GM21786 (cell line): Measurements from ENCODE around the gene NUDT22.
A peak's percentile ranks its signal among the peaks of the same experiment; 100 is the strongest.

Experiments used
- ATAC-seq: cut with Tn5 transposase; IDR thresholded peaks from one replicate; pipeline ENCODE4 v1.9.1; 2021; ENCODE audit not compliant: unreplicated experiment

NUDT22 gene, protein sequence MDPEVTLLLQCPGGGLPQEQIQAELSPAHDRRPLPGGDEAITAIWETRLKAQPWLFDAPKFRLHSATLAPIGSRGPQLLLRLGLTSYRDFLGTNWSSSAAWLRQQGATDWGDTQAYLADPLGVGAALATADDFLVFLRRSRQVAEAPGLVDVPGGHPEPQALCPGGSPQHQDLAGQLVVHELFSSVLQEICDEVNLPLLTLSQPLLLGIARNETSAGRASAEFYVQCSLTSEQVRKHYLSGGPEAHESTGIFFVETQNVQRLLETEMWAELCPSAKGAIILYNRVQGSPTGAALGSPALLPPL

DNA sequence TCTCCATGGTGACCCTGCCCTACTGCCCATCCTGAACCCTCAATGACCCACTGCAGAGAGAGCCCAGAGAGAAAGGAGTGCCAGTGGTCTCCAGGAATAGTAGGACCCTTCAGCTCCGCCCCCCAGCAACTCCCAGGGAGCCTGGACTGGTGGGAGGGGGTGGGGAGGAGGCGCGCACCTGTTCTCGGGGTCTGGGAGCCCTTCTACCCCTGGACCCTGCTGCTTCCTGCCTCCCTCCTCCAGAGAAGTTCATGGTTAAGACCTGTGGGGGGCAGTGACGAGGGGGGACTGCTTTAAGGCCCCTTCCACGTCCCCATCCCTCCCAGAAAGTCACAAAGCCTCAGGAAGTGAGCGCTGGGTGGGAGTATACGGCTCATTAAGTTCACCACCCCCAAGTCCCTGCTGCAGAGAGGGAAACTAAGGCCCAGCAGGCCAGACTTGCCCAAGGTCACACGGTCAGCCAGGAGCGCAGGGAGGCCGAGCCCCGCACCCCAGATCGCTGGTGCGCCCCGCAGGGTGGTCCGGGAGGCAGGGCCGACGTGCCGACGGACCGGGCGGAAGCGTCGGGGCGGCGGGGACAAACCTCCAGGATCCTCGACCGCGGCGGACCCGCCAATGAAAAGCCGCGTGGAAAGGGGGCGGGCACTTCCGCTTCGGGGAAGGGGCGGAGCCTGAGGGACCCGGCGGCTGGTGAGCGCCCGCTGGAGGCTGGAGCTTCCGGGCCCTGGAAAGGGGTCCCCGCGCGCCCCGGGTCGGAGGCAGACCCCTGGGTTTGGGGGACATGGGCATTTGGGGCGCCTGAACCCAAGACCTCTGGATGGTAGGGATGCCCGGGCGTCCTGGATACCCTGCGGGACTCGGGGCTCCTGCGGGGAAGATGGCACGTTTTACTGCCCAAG lies at the start of gene NUDT22, which contains the start of gene TRPT1:
Gene NUDT22, plus strand, starts transcription at position 667 of the 899 bp plus-strand sequence. CDS start 379 bp downstream, outside the sequence.
Gene TRPT1, minus strand, starts transcription at position 579 of the 899 bp plus-strand sequence. Its CDS starts 326 bp downstream, at position 253.
- peak; percentile 41 for ATAC-seq

- ATAC-seq, result no peak
Observed at GRCh38 chr11:64176751-64177150, 49.3 kb upstream of the NUDT22 start.

GRCh38 chr11:64178203-64178602 lies 47.9 kb upstream of the NUDT22 start:
- no peak for ATAC-seq

DNA sequence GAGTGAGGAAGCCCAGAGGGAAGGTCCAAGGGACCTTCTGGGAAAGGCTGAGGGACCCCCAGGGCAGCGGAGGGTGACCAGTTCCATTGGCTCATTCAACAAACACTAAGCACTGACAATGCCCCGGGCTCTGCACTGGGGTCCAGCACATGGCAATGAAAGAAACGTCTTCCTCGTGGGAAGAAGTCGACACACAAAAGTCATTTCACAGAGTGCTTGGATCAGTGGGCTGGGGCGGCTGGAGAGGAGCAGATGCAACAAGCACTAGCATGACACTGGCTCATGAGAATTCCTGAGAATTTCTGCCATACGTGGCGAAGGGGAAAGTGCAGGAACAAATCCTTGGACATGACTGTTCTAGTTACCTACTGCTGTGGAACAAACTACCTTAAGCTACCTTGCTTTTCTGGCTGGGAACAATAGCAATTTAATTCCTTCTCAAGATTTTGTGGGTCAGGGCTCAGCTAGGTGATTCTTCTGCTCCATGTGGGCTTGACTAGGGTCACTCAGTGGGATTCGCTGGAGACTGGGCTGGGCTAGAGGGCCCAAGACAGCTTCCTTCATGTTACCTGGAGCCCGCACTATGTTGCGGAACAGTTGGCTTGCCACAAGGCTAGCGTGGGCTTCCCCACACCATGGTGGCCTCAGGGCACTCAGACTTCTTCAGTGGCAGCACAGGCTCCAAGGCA lies 47.0 kb upstream of the NUDT22 start:
- ATAC-seq, result no peak

DNA sequence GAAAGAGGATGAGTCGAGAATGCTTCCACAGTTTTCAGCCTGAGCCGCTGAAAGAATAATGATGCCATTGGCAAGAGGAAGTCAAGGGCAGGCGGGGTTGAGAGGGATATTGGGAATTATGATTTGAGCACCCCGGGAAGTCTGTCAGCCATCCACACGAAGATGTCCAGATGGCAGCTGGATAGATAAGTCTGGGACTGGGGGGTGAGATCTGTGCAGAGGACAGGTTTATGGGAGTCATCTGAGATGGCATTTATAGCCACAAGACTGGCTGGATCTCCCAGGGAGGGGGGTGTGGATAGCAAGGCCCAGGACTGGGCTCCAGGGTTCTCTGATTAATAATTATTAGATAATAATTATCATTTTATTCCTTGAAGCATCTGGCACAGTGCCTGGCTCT lies 45.2 kb upstream of the NUDT22 start:
- ATAC-seq, result no peak

- ATAC-seq, result no peak
Observed at GRCh38 chr11:64181506-64182411, 44.3 kb upstream of the NUDT22 start.

GRCh38 chr11:64183890-64184289 lies 42.2 kb upstream of the NUDT22 start:
- ATAC-seq, result no peak

DNA sequence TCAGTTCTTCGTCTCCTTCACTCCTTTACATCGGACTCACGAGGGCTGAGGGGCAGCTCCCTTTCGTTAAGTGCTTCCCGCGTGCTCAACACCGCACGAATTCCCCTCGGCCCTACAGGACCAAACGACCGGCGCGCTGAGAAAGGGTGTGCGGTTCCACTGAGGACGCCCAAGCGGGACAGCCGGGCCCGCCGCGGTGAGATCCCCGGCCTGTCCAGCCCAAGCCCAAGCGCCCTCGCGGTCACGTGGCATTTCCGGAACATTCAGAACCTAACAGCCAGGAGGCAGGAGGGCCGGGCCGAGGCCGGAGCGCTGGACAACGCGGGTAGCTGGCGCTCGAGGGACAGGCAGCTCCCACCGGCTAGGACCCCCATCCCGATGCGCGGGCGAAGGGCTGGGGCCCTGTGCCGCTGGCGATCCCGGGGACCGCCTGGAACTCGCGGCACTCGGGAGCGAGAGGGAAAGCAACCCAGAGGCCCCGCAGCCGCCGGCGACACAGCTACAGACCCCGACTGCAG lies 40.8 kb upstream of the NUDT22 start:
- ATAC-seq, result no peak

DNA sequence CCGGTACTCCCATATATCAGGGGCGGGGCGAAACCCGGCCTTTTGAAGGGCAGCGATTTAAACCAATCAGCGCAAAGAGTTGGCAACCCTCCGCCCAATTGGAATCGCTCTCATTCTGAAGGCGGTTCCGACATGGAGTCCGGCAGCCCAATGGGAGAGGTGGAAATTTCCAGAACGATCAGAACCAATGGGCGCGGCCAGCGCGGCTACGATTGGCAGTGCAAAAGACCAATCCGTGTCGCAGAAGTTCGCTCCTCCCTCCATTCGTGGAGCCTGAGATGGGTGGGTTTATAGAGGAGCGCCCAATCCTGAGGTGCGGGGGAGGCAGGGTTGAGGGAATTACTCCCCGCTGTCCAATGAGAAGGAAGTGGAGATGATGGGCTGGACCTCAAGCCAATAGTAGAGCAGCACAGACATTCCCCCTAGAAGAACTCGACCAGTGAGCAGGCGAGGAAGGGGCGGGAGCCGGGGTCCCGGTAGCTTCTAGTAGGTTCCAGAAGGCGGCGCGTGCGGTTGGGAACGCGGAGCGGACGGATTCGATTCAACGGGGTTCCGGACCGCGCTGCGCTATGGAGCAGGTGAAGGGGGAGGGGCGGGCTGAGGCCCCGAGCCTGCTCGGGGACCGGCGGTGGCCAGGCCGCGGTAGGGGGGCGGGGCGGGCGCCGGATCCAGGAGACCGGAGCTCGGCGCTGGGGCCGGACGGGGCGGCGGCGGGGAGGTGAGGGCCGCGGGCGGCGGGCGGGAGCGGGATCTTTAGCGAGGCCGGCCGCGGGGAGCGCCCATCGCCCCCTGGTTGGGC lies 40.2 kb upstream of the NUDT22 start, which contains the start of gene STIP1:
Gene STIP1, plus strand, starts transcription at position 479 of the 799 bp plus-strand sequence. Its CDS starts 91 bp downstream, at position 570.
- peak; percentile 77 for ATAC-seq

- no peak for ATAC-seq
Observed at GRCh38 chr11:64186492-64187165, 39.4 kb upstream of the NUDT22 start.

GRCh38 chr11:64192434-64192833 lies 33.6 kb upstream of the NUDT22 start:
- no peak for ATAC-seq

DNA sequence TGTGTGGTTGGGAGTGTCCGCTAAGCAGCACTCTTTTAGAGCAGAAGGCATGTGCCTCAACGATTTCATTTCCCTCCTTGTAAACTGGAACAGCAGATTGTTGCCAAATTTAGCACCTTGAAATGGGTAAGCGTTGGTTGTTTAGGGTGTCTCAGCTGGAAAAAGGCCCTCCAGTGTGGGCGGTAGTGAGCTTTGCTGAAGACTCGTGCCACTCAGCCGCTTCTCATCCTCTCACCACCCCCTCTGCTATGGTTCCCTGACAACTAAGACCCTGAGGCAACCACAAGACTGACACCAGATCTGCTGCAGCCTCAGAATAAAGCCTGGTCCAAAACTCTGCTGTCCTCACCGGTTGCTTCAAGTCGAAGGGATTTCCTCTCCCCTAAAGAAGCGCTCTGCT lies 29.4 kb upstream of the NUDT22 start:
- no peak for ATAC-seq

DNA sequence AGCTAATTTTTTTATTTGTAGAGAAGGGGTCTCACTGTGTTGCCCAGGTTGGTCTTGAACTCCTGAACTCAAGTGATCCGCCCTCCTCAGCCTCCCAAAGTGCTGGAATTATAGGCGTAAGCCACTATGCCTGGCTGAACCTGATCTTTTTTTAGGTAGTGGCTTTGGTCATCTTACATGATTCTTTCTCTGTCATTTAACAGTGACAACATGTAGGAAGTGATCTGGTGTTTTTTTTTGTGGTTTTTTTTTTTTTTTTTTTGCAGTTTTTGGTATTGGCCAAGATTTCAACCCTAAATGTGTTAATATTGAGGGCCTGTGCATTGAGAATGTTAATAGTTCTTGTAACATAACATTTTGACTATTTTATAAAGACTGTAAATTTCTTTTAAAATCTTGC lies 27.6 kb upstream of the NUDT22 start:
- no peak for ATAC-seq

GRCh38 chr11:64201543-64201942 lies 24.5 kb upstream of the NUDT22 start:
- no peak for ATAC-seq

GRCh38 chr11:64202992-64203391 lies 23.1 kb upstream of the NUDT22 start:
- ATAC-seq, result no peak

DNA sequence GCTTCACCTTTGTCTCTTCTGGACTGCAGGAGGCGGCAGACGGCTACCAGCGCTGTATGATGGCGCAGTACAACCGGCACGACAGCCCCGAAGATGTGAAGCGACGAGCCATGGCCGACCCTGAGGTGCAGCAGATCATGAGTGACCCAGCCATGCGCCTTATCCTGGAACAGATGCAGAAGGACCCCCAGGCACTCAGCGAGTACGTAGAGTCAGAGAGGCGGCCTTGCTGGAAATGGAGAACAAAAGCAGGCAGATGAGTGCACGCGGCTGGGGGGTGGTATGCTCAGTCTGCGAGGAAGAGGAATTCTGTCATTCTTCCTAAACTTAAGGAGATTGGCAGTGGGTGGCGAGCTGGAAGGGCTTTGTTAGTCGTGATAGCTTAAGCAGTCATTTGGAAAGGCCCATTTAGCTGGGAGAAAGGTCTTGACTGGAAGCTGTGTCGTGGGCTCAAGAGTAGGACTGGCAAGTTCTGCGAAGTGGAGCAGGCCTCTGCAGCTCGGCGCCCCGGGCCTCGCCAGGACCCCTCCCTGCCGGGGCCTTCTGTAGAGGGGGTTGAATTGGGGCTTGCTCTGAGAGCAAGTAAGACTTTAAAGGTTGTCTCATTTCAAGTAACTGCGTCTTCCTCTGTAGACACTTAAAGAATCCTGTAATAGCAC lies 22.5 kb upstream of the NUDT22 start:
- ATAC-seq, result no peak

DNA sequence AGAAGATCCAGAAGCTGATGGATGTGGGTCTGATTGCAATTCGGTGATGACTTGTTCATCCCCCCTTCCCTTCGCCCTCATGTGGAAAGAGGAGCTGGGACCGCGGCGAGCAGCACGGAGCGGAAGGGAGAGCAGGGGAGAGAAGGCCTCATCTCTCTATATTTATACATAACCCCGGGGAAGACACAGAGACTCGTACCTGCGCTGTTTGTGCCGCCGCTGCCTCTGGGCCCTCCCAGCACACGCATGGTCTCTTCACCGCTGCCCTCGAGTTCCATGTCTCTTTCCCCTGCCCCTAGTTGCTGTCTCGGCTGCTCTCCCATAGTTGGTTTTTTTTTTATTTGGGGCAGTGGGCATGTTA lies 22.0 kb upstream of the NUDT22 start:
- ATAC-seq, result no peak

DNA sequence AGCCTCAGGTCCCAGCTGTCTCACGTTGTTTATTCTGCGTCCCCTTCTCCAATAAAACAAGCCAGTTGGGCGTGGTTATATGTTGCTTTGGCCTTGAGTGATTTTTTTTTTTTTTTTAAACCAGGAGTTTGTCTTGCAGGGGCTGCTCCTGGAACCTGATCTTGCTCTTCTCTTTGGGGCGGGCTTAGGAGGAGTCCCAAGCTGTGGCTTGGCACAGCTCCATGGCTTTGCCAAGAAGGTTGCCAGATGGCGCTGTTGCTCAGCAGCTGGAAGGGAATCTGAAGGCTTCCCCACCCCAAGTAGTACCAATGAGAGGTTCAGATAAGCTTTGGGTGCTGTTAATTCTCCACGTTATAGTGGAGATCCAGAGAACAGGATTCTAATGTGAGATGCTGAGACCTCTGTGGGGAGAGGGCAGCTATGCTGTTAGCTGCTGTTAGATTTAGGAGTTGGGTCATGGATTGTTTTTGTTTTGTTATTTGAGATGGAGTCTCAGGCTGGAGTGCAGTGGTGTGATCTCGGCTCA lies 21.5 kb upstream of the NUDT22 start:
- ATAC-seq, result no peak
